LNCAP (cell line): ENCODE data around the gene FAM20B.

Experiments
- TF ChIP-seq, protein P1 (sequence below): fragments of 450-650 bp; IDR thresholded peaks from 2 replicates; pipeline ENCODE4 v1.5.1; 2017; ENCODE audit warnings: mild to moderate bottlenecking

The FAM20B gene

DNA sequence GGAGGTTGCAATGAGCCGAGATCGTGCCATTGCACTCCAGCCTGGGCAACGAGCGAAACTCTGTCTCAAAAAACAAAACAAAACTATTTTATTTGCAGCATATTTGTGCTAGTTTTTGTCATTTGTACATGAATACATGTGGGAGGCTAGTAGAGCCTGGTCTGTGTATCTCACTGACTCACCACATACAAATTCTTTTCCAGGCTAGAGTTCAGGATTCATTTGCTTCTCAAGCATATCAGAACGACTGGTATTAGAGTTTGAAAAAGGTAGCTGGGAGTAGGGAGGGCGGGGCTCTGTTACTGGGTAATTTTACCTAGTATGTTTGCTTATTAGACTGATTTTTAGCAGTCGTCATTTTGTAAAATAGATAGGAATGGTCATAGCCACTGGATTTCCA, 51.7 kb downstream of the FAM20B start:
- TF ChIP-seq, protein P1, sequence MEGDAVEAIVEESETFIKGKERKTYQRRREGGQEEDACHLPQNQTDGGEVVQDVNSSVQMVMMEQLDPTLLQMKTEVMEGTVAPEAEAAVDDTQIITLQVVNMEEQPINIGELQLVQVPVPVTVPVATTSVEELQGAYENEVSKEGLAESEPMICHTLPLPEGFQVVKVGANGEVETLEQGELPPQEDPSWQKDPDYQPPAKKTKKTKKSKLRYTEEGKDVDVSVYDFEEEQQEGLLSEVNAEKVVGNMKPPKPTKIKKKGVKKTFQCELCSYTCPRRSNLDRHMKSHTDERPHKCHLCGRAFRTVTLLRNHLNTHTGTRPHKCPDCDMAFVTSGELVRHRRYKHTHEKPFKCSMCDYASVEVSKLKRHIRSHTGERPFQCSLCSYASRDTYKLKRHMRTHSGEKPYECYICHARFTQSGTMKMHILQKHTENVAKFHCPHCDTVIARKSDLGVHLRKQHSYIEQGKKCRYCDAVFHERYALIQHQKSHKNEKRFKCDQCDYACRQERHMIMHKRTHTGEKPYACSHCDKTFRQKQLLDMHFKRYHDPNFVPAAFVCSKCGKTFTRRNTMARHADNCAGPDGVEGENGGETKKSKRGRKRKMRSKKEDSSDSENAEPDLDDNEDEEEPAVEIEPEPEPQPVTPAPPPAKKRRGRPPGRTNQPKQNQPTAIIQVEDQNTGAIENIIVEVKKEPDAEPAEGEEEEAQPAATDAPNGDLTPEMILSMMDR = no peak

DNA sequence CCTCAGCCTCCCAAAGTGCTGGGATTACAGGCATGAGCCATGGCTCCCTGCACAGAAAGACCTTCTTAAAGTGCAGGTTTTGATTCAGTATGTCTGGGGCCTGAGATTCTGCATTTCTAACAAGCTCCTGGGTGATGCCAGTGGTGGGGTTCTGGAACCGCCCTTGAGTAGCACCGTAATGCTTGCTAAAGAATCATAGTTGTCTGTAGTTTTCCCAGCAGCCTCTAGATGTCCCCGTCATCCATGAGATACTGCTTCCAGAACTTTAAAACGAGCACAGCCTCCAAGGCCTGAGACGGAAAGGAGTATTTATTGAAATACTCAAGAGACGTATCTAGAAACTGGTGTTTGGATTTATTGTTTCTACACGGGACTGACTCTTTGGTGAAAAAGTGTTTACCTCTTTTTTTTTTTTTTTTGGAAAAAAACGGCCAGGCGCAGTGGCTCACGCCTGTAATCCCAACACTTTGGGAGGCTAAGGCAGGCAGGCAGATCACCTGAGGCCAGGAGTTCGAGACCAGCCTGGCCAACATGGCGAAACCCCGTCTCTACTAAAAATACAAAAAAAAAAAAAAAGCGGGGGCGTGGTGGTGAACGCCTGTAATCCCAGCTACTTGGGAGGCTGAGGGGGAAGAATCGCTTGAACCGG, 53.5 kb downstream of the FAM20B start:
- TF ChIP-seq, protein P1 = peak; percentile 77

DNA sequence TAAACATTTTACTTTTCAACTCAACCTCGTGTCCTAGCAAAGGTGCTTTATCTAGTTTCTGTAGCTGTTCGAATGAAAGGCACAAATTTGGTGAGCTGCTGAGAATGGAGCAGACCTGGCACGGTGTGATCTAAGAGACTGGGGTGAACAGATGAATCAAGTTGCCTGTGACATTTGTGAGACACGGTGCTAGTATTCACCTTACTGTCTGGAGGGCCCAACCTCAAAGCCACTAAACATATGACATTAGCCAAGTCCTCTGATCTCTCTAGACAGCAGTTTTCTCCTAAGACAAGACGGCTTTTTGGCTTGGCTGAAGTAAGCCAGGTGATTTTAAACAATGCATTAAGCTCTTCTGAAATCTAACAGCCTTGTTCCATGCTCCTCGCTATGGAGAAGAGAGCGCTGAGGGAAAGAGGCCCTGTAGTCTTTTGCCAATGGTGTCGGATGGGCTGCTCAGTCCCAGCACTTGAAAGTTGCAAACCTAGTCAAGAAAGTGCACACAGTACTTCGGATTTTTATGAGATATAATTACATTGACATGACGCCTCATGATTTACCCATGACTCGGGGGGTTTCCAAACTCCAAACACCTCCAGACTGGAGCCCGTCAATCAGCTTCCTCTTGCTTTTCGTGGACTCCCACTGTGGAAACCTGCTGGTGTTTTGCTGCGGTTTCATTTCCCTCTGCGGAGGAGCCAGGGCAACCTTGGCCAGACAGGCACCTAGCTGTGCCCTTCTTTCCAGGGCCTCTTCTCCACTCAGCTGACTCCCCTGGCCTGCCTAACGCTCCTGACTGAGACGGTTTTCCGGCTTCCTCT, 55.4 kb downstream of the FAM20B start:
- TF ChIP-seq, protein P1 = no peak

DNA sequence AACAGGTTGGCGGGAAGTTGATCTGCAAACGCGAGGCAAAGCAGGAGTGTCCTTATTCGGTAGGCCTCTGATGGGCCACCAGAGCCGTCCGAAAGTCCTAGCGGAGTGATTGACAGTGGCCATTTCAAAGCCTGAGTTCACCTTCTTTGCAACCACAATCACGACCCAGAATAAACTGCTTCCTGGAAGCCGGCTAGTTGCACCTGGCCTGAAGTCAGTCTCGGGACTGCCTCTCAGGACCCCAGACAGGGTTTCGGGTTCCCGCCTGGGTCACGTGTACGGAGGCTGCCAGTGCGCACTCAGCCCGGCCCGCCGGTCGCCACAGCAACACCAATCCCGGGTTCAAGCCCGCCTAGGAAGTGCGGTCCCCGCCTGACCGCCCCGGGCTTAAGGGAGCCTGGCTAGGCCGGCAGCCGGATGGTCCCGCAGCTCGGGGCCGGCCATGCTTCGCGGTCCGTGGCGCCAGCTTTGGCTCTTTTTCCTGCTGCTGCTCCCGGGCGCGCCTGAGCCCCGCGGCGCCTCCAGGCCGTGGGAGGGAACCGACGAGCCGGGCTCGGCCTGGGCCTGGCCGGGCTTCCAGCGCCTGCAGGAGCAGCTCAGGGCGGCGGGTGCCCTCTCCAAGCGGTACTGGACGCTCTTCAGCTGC, 56.1 kb downstream of the FAM20B start, which contains the start of gene TOR3A:
TOR3A (plus strand) TSS at position 384 of the 646 bp plus-strand sequence; CDS start at position 443, 59 bp downstream.
- TF ChIP-seq, protein P1 = no peak

DNA sequence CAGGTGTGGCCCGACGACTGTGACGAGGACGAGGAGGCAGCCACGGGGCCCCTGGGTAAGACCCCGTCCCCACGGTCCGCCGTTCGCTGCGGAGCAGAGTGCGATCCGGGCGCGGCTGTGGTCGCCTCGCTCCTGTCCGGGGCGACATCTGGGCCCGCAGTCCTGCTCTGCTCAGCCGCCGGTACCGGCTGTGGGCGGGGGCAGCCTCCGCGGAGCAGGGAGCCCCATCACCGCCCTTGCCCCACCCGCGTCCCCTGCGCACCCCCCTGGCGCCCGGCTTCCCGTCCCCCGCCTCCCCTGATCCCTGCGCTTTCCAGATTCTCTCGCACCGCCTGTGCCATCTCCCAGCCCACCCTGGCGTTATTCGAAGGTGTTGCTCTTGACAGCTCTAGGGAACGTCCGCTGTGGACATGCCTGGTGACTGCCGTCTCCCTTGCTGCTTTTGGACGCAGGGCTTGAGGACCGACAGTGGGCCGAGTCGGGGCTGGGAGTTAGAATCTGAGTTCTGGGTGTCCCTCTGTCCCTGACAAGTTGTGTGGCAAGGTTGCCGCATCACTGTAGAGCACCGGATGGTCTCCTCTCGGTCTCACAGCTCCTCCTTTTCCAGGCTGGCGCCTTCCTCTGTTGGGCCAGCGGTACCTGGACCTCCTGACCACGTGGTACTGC, 56.8 kb downstream of the FAM20B start:
- TF ChIP-seq, protein P1 = no peak

DNA sequence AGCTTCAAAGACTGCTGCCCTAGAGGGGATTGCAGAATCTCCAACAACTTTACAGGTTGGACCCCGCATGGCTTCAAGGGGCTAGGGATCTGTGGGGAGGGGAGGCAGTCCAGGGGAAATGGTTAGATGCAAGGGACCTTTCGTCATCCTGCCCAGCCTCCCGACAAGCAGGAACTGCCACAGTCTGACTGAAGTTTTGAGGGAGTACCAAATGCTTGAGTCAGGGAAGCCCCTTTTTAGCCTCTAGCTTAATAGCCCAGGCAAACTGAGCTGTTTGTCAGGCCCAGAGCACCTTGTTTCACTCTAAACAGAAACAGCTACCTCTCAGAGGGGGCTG, 57.3 kb downstream of the FAM20B start:
- TF ChIP-seq, protein P1 = no peak

DNA sequence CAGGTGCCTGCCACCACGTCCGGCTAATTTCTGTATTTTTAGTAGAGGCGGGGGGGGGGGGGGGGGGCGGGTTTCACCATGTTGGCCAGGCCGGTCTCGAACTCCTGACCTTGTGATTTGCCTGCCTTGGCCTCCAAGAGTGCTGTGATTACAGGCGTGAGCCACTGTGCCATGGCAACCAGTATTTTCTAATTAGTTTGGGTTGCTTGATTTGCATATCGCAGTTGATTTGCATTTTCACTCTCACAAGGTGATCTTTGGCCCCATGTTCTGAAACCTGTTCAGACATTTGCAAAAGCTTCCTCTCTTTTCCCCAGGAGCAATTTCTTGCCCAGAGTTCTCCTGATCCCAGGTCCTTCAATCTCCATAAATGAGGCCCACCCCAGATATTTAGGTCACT, 57.8 kb downstream of the FAM20B start:
- TF ChIP-seq, protein P1 = no peak
